ENCODE results near the gene BPI.

- TF ChIP-seq CTCF (IDR thresholded peaks at IDR 0.05) (no peak), POLR2A (IDR thresholded peaks at IDR 0.05) (no peak)
These were observed 32.8 kb downstream of the BPI start for GRCh38 chr20:38336726-38337125.
